GM20000 (cell line): ENCODE data around the gene CDKAL1.

ENCODE experiments used
- DNase-seq: peaks from one replicate; pipeline ENCODE4 v3.0.0; 2012; ENCODE audit warnings: low spot score
- CTCF ChIP-seq: IDR thresholded peaks from 2 replicates; pipeline ENCODE4 v1.5.1; 2012; ENCODE audit warnings: mild to moderate bottlenecking, control low read depth; ENCODE audit errors: extremely low read depth, missing control alignments

Gene CDKAL1

GRCh38 chr6:21026576-21027273, 492.5 kb downstream of the CDKAL1 start:
- DNase-seq, result no peak

GRCh38 chr6:21027507-21027906, 493.2 kb downstream of the CDKAL1 start:
- no peak for DNase-seq
- TF ChIP-seq CTCF, result no peak

More at GRCh38 chr6:21026576-21027273, 492.5 kb downstream of the CDKAL1 start:
- no peak for TF ChIP-seq CTCF

GRCh38 chr6:21031182-21031581, 496.9 kb downstream of the CDKAL1 start:
- DNase-seq, result no peak
- TF ChIP-seq CTCF, result no peak

- no peak for TF ChIP-seq CTCF
These were observed 498.8 kb downstream of the CDKAL1 start for GRCh38 chr6:21033084-21033483.

GRCh38 chr6:21033575-21034026, 499.3 kb downstream of the CDKAL1 start:
- no peak for TF ChIP-seq CTCF
- no peak for DNase-seq

More at GRCh38 chr6:21033084-21033483, 498.8 kb downstream of the CDKAL1 start:
- no peak for DNase-seq

GRCh38 chr6:21034345-21034744, 500.1 kb downstream of the CDKAL1 start:
- no peak for DNase-seq
- no peak for TF ChIP-seq CTCF

GRCh38 chr6:21037453-21037852, 503.2 kb downstream of the CDKAL1 start:
- DNase-seq, result no peak
- no peak for TF ChIP-seq CTCF
